K562 (cell line): ENCODE data around the gene UMODL1. TPM values are rescaled to one million over a fixed set of nuclear protein-coding genes. Genes with fewer than 3 reads are reported as not detected.

Source experiments
- ATAC-seq: fragments of 200-7000 bp; cut with Tn5 transposase; 3 replicates; pipeline ENCODE4 v1.9.1; 2020; ENCODE audit warnings: moderate library complexity
- BruUV-seq: library from RNA; stranded (reverse); fragments of 400-500 nt; replicated peaks from 2 replicates; lab custom pipeline; 2021; lab: Mats Ljungman, UMichigan
- CTCF ChIA-PET: fragments of 300-600 bp; formaldehyde crosslinking; extraction: SDS; loops from one replicate; lab custom pipeline; 2021; ENCODE audit warnings: low intra/inter-chr PET ratio; lab: Yijun Ruan, JAX
- POLR2A ChIA-PET: fragments of 300-600, 350-650 bp; sonication (Branson Sonifier 250); formaldehyde crosslinking; extraction: SDS; loops from one replicate; lab custom pipeline; 2021; ENCODE audit warnings: antibody characterized with exemption, inconsistent platforms; lab: Yijun Ruan, JAX
- DNase-seq, 4 experiments: peaks; one replicate each; pipeline versions ENCODE4 v3.0.0 to v3.0.0-alpha.2; 2011 to 2018; ENCODE audit warnings: low spot score in 3 of 4, mixed read lengths in 3 of 4; ENCODE audit errors: extremely low read depth in 1 of 4
- FAIRE-seq: peaks from 2 replicates; lab custom pipeline; 2011; peaks lifted over from hg19 to GRCh38; lab: Jason Lieb, UNC
- H2AFZ ChIP-seq: 2 replicates; pipeline ENCODE4 v1.6.0; 2011; ENCODE audit warnings: low read depth, low read length, control low read depth, inconsistent platforms
- H3K27ac ChIP-seq: fragments of 200-600 bp; 3 replicates; pipeline ENCODE4 v1.8.0; 2011; ENCODE audit warnings: low read depth, mild to moderate bottlenecking, control low read depth, inconsistent platforms, low read length, moderate library complexity, mixed read lengths; ENCODE audit errors: extremely low read depth
- H3K27me3 ChIP-seq, 2 experiments: fragments of 300-600 bp in 1 of 2; 2 replicates in 1 of 2; 3 replicates in 1 of 2; pipeline versions ENCODE4 v1.6.0 to v1.8.0; 2011; ENCODE audit warnings: inconsistent platforms in 2 of 2, low read length in 2 of 2, mild to moderate bottlenecking in 1 of 2, mixed read lengths in 1 of 2, moderate library complexity in 1 of 2; ENCODE audit not compliant: control insufficient read depth in 2 of 2, insufficient read depth in 2 of 2
- H3K36me3 ChIP-seq: fragments of 300-600 bp; 3 replicates; pipeline ENCODE4 v1.8.0; 2011; ENCODE audit warnings: mild to moderate bottlenecking, low read length, inconsistent platforms; ENCODE audit not compliant: control insufficient read depth, insufficient read depth
- H3K4me1 ChIP-seq, 2 experiments: fragments of 200-600 bp in 1 of 2; replicated peaks in 1 of 2; 2 replicates in 1 of 2; 3 replicates in 1 of 2; pipeline versions ENCODE4 v1.5.1 to v1.8.0; 2011; ENCODE audit warnings: inconsistent platforms in 2 of 2, low read length in 2 of 2, mild to moderate bottlenecking in 1 of 2, mixed read lengths in 1 of 2, moderate library complexity in 1 of 2; ENCODE audit not compliant: control insufficient read depth in 2 of 2, insufficient read depth in 2 of 2
- H3K4me2 ChIP-seq: 2 replicates; pipeline ENCODE4 v1.6.1; 2011; ENCODE audit warnings: low read length, control low read depth, inconsistent platforms, mixed read lengths; ENCODE audit not compliant: insufficient read depth
- H3K4me3 ChIP-seq: fragments of 200-600 bp; sonication (generic), shearing (Covaris generic); 2 replicates; pipeline ENCODE4 v1.5.1; 2016; ENCODE audit warnings: control low read depth, inconsistent platforms
- H3K79me2 ChIP-seq: fragments of 200-600 bp; 3 replicates; pipeline ENCODE4 v1.8.0; 2011; ENCODE audit warnings: low read length, inconsistent platforms; ENCODE audit not compliant: control insufficient read depth, insufficient read depth
- H3K9ac ChIP-seq, 2 experiments: 2 replicates each; pipeline versions ENCODE4 v1.6.0 to v1.6.1; 2011; ENCODE audit warnings: low read depth in 2 of 2, low read length in 2 of 2, control low read depth in 1 of 2, inconsistent platforms in 1 of 2, mild to moderate bottlenecking in 1 of 2, mixed read lengths in 1 of 2; ENCODE audit not compliant: insufficient read depth in 1 of 2
- H3K9me1 ChIP-seq: one replicate; pipeline ENCODE4 v1.6.0; 2011; ENCODE audit warnings: inconsistent platforms, mild to moderate bottlenecking, low read length, moderate library complexity; ENCODE audit not compliant: control insufficient read depth, insufficient read depth
- H3K9me3 ChIP-seq: replicated peaks from 2 replicates; pipeline ENCODE4 v1.5.1; 2011; ENCODE audit warnings: low read depth, low read length, inconsistent platforms; ENCODE audit not compliant: control insufficient read depth, insufficient read depth
- H4K20me1 ChIP-seq: replicated peaks from 2 replicates; pipeline ENCODE4 v1.6.1; 2011; ENCODE audit warnings: low read length, inconsistent platforms, mixed read lengths; ENCODE audit not compliant: control insufficient read depth, insufficient read depth
- ZNF717 ChIP-seq: fragments of 250-450 bp; sonication (Bioruptor Pico); IDR thresholded peaks from 2 replicates; pipeline ENCODE4 v1.5.0; 2021
- WGBS: fragments of 100-300 bp; shearing (Covaris generic); methylation state at CpG from one replicate; pipeline ENCODE4 v1.1.6; 2016; ENCODE audit warnings: low coverage, mixed read lengths; ENCODE audit not compliant: insufficient coverage; ENCODE audit errors: missing lambda C conversion rate; 5-methylcytosine and 5-hydroxymethylcytosine counted together
- in situ Hi-C: fragments of 300-500 bp; cut with MboI; formaldehyde crosslinking; loops from 4 replicates; pipeline ENCODE4 v1.15.0; 2018; ENCODE audit warnings: inconsistent platforms, mixed read lengths
- intact Hi-C: fragments of 100-400 bp; cut with micrococcal nuclease; formaldehyde crosslinking; loops from 2 replicates; pipeline ENCODE4 v1.14.2; 2022
- polyA plus RNA-seq, 8 experiments: library from polyadenylated mRNA; depleted of rRNA in 4 of 8; stranded (reverse) in 5 of 8; unstranded in 3 of 8; fragments of >200 nt; fragmentation: Nextera tagmentation in 2 of 8; fragmentation: Illumina TruSeq in 1 of 8; extraction: Ambion mirVana in 2 of 8; extraction: Trizol in 1 of 8; gene quantifications; 2 replicates each; pipeline versions ENCODE4 v1.2.1 to v1.2.3, GENCODE V29; 2011 to 2014; ENCODE audit warnings: inconsistent platforms in 1 of 8, missing spikeins in 1 of 8
- total RNA-seq, 7 experiments: library from RNA; depleted of rRNA in 6 of 7; stranded (reverse); fragments of >200 nt in 6 of 7; fragmentation: Illumina TruSeq in 2 of 7; extraction: Trizol in 2 of 7; gene quantifications; 2 replicates each; pipeline versions ENCODE4 v1.2.1 to v1.2.3, GENCODE V29; 2011 to 2021; ENCODE audit warnings: low replicate concordance in 1 of 7
- TF ChIP-seq, protein P1 (sequence below): fragments of 200-800 bp; sonication (Bioruptor generic); IDR thresholded peaks from 2 replicates; pipeline ENCODE4 v1.6.1; 2017; ENCODE audit warnings: missing genetic modification characterization, missing compliant biosample characterization
- TF ChIP-seq, protein P2 (sequence below): IDR thresholded peaks from 2 replicates; pipeline ENCODE4 v1.6.1; 2011; ENCODE audit not compliant: insufficient read length; ENCODE audit errors: extremely low read depth

The UMODL1 gene
- total and polyA plus RNA-seq, 9 of the 15 experiments (the other 6 are each of a cell fraction or from before 2014, with no cell fraction given) = not detected

DNA sequence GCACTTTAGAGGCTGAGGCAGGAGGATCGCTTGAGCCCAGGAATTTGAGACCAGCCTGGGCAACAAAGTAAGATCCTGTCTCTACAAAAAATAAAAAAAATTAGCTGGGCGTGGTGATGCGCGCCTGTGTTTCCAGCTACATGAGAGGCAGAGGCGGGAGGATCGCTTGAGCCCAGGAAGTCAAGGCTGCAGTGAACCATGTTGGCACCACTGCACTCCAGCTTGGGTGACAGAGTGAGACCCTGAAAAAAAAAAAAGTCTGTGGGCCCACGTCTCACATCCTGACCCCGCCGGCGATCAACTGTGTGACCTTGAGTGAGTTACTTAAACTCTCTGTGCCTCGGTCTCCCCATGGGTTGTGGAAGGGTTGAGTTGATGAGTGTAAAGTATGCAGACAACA is 48.2 kb upstream of the UMODL1 start:
- Histone ChIP-seq H3K4me3 (no peak overlapping the region), H3K4me2 (no peak overlapping the region), H3K4me1 (peaks cover 0 to 6% of the 10 kb centered on the region in 2 experiments; a peak in 1 of 5 replicates), H2AFZ (no peak overlapping the region), H3K27ac (no peak overlapping the region), H3K79me2 (no peaks in the 10 kb centered on the region), H3K9me3 (no peaks in the 10 kb centered on the region), H3K9ac (no peak overlapping the region), H3K27me3 (peaks cover 76 to 92% of the 10 kb centered on the region in 2 experiments), H3K36me3 (no peaks in the 10 kb centered on the region), H4K20me1 (peaks cover 11% of the 10 kb centered on the region; the same call in 1 of the 2 replicates), H3K9me1 (no peaks in the 10 kb centered on the region)
- BruUV-seq = no TSS peak
- ChIA-PET CTCF (no interaction called here), POLR2A (interaction anchor here (0.6 to 1.5 kb wide), 3 partner anchors 9 to 244 kb away, joined by 3 read pairs; no protein-coding TSS in a partner anchor)
- ATAC-seq (no peak), FAIRE-seq (no peak), DNase-seq (no peak)
- in situ Hi-C loops (no loop called here), intact Hi-C loops (loop anchor here (10.0 kb wide), 1 partner anchor 62 kb away; no protein-coding TSS in a partner anchor)
- 24% methylated on average over 11 of the region's 11 CpGs for WGBS
- TF ChIP-seq ZNF717 (CRISPR knock-in tag) = no peak
- TF ChIP-seq, protein P1, sequence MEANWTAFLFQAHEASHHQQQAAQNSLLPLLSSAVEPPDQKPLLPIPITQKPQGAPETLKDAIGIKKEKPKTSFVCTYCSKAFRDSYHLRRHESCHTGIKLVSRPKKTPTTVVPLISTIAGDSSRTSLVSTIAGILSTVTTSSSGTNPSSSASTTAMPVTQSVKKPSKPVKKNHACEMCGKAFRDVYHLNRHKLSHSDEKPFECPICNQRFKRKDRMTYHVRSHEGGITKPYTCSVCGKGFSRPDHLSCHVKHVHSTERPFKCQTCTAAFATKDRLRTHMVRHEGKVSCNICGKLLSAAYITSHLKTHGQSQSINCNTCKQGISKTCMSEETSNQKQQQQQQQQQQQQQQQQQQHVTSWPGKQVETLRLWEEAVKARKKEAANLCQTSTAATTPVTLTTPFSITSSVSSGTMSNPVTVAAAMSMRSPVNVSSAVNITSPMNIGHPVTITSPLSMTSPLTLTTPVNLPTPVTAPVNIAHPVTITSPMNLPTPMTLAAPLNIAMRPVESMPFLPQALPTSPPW (CRISPR knock-in tag) = no peak
- TF ChIP-seq, protein P2, sequence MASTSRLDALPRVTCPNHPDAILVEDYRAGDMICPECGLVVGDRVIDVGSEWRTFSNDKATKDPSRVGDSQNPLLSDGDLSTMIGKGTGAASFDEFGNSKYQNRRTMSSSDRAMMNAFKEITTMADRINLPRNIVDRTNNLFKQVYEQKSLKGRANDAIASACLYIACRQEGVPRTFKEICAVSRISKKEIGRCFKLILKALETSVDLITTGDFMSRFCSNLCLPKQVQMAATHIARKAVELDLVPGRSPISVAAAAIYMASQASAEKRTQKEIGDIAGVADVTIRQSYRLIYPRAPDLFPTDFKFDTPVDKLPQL = no peak
